GM19372 (cell line): Measurements from ENCODE around the gene SPDYE9.
"Not testable (repeated sequence)": the region's sequence is repeated elsewhere in the genome, so short reads cannot be mapped to it uniquely, and the experiment has no call there.

Experiments
- ATAC-seq: cut with Tn5 transposase; IDR thresholded peaks from one replicate; pipeline ENCODE4 v1.9.1; 2021; ENCODE audit warnings: mild to moderate bottlenecking, low read depth, moderate library complexity; ENCODE audit not compliant: unreplicated experiment

Gene SPDYE9

GRCh38 chr7:73085938-73086337 lies at the start of gene SPDYE9:
TSS of gene SPDYE9 (minus strand) at chr7:73086038. CDS start at chr7:73084238, 1,800 bp downstream.
- not testable (repeated sequence) for ATAC-seq

- not testable (repeated sequence) for ATAC-seq
These were observed 49.0 kb upstream of the SPDYE9 start for GRCh38 chr7:73134866-73135265.

- not testable (repeated sequence) for ATAC-seq
These were observed 46.9 kb upstream of the SPDYE9 start for GRCh38 chr7:73132651-73133217.

GRCh38 chr7:73130612-73131011 lies 44.8 kb upstream of the SPDYE9 start:
- not testable (repeated sequence) for ATAC-seq

GRCh38 chr7:73124126-73124525 lies 38.3 kb upstream of the SPDYE9 start:
- not testable (repeated sequence) for ATAC-seq

GRCh38 chr7:73122778-73123447 lies 37.1 kb upstream of the SPDYE9 start:
- ATAC-seq, result not testable (repeated sequence)

- not testable (repeated sequence) for ATAC-seq
These were observed 32.3 kb upstream of the SPDYE9 start for GRCh38 chr7:73118155-73118554.

GRCh38 chr7:73057811-73058210 lies 28.0 kb downstream of the SPDYE9 start, which contains the start of gene SPDYE11:
TSS of gene SPDYE11 (minus strand) at chr7:73057911. CDS start at chr7:73056111, 1,800 bp downstream.
- not testable (repeated sequence) for ATAC-seq

GRCh38 chr7:73029666-73030065 lies 56.2 kb downstream of the SPDYE9 start, which contains the start of gene SPDYE8:
TSS of gene SPDYE8 (minus strand) at chr7:73029766. CDS start at chr7:73027966, 1,800 bp downstream.
- ATAC-seq, result not testable (repeated sequence)
